Psoas muscle (tissue), 8 donors: ENCODE data around the gene ZNRF1. TPM values are rescaled to one million over a fixed set of nuclear protein-coding genes. Genes with fewer than 3 reads are reported as not detected.

ENCODE experiments used
- ATAC-seq, 4 donors: fragments of 200-7000 bp; cut with Tn5 transposase; one replicate each; pipeline ENCODE4 v1.9.1; 2020; ENCODE audit warnings: moderate library complexity in 3 of 4, mild to moderate bottlenecking in 2 of 4
- DNase-seq, 2 donors: peaks; one replicate each; pipeline ENCODE4 v3.0.0-alpha.2; 2020
- H3K27ac ChIP-seq: fragments of 200-600 bp; one replicate; pipeline ENCODE4 v1.8.0; 2022
- H3K27me3 ChIP-seq, 3 donors: fragments of 200-600 bp in 1 of 3; one replicate each; pipeline versions ENCODE4 v1.6.1 to v1.8.0; 2013 to 2022; ENCODE audit warnings: low read length in 2 of 3, mild to moderate bottlenecking in 2 of 3, moderate library complexity in 1 of 3; ENCODE audit not compliant: insufficient read depth in 3 of 3
- H3K36me3 ChIP-seq, 2 donors: fragments of 200-600 bp in 1 of 2; one replicate each; pipeline versions ENCODE4 v1.6.1 to v1.8.0; 2013 to 2022; ENCODE audit warnings: low read depth in 1 of 2, mild to moderate bottlenecking in 1 of 2, moderate library complexity in 1 of 2; ENCODE audit not compliant: insufficient read depth in 1 of 2
- H3K4me1 ChIP-seq: fragments of 200-600 bp; one replicate; pipeline ENCODE4 v1.8.0; 2022
- H3K4me3 ChIP-seq: fragments of 200-600 bp; one replicate; pipeline ENCODE4 v1.8.0; 2022; ENCODE audit warnings: mild to moderate bottlenecking
- H3K9me3 ChIP-seq: fragments of 200-600 bp; one replicate; pipeline ENCODE4 v1.8.0; 2022
- WGBS, 3 donors: extraction: QIAGEN DNeasy Blood & Tissue Kit; methylation state at CpG; one replicate each; pipeline versions ENCODE4 v1.1.6 to v1.1.7; 2013; 5-methylcytosine and 5-hydroxymethylcytosine counted together
- intact Hi-C, 2 donors: fragments of 100-400 bp; cut with DNase I; formaldehyde crosslinking; loops; one replicate each; pipeline versions ENCODE4 v1.11.0 to v1.14.2; 2022
- polyA plus RNA-seq, 3 donors: library from polyadenylated mRNA; stranded (reverse); fragments of 200-250 nt; gene quantifications; one replicate each; pipeline ENCODE4 v1.2.3, GENCODE V29; 2013
- total RNA-seq, 4 donors: library from RNA; stranded (reverse); fragmentation: NEBNext Ultra II Directional in 2 of 4; extraction: Animal tissue kit (Norgen Biotek cat#: 25700) in 2 of 4; gene quantifications; one replicate each; pipeline versions ENCODE4 v1.2.1 to v1.2.4, GENCODE V29; 2021 to 2023
- TF ChIP-seq, protein P1 (sequence below): fragments of 200-600 bp; IDR thresholded peaks from one replicate; pipeline ENCODE4 v1.8.0; 2022; ENCODE audit warnings: antibody characterized with exemption
- donor health status: healthy with polysubstance abuse.
- donor health status: DM: no; HTN: no; CAD: no; lungs with moderate emphysema.
- donor health status: Bipolar disorder and iron deficiency.
- donor health status: healthy.
- donor health status: DM: yes; HTN: yes; CAD: no.
- donor health status: DM: no; HTN: no; CAD: no.
- donor health status: DM: no; HTN: no; CAD: no.
- donor health status: DM: yes; HTN: yes; CAD: no.

The ZNRF1 gene
- total and polyA plus RNA-seq, 7 donors = 6.7 to 57.0 (median 27.4) TPM

DNA sequence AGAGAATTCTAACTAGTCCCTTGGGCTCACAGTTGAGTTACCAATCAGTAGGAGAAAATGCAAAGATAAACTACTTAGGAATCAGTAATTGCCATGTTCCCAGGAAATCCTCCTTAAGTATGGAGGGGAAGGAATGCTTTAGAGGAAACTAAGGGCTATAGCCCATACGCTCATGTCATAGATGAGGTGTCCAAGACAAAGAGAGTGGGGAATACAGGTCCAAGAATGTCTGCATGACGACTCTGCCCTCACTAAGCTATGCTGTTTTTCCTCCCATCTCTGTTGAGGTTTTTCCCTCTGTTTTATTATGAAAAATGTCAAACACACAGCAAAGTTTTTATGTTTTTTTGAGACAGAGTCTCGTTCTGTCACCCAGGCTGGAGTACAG lies 101.8 kb downstream of the ZNRF1 start:
- Histone ChIP-seq H3K27me3 (no peaks in the 10 kb centered on the region), H3K9me3 (no peaks in the 10 kb centered on the region), H3K27ac (peak overlapping the region; percentile 74), H3K4me1 (peaks cover 47% of the 10 kb centered on the region), H3K4me3 (no peak overlapping the region), H3K36me3 (peaks cover 0 to under 1% of the 10 kb centered on the region in 2 donors)
- no peak for DNase-seq
- intact Hi-C loops = no loop called here
- TF ChIP-seq, protein P1, sequence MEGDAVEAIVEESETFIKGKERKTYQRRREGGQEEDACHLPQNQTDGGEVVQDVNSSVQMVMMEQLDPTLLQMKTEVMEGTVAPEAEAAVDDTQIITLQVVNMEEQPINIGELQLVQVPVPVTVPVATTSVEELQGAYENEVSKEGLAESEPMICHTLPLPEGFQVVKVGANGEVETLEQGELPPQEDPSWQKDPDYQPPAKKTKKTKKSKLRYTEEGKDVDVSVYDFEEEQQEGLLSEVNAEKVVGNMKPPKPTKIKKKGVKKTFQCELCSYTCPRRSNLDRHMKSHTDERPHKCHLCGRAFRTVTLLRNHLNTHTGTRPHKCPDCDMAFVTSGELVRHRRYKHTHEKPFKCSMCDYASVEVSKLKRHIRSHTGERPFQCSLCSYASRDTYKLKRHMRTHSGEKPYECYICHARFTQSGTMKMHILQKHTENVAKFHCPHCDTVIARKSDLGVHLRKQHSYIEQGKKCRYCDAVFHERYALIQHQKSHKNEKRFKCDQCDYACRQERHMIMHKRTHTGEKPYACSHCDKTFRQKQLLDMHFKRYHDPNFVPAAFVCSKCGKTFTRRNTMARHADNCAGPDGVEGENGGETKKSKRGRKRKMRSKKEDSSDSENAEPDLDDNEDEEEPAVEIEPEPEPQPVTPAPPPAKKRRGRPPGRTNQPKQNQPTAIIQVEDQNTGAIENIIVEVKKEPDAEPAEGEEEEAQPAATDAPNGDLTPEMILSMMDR = no peak
- no peak for ATAC-seq
- WGBS, 3 donors = 83 to 87% (median 84%) methylated on average over 3 of the region's 3 CpGs

- TF ChIP-seq, protein P1 = no peak
- intact Hi-C loops = no loop called here
- DNase-seq (no peak), ATAC-seq (no peak)
- Histone ChIP-seq H3K9me3 (no peaks in the 10 kb centered on the region), H3K4me3 (no peak overlapping the region), H3K4me1 (peaks cover 57% of the 10 kb centered on the region), H3K27ac (no peak overlapping the region), H3K36me3 (no peaks in the 10 kb centered on the region), H3K27me3 (no peaks in the 10 kb centered on the region)
- 96 to 99% (median 96%) methylated on average over 3 of the region's 3 CpGs for WGBS, 3 donors
Observed at GRCh38 chr16:75101635-75102034, 102.8 kb downstream of the ZNRF1 start.

GRCh38 chr16:75102595-75102994 lies 103.8 kb downstream of the ZNRF1 start:
- no peak for DNase-seq
- TF ChIP-seq, protein P1 = no peak
- Histone ChIP-seq H3K9me3 (no peaks in the 10 kb centered on the region), H3K4me3 (no peak overlapping the region), H3K4me1 (peaks cover 58% of the 10 kb centered on the region), H3K27ac (peak overlapping the region; percentile 95), H3K36me3 (no peaks in the 10 kb centered on the region), H3K27me3 (no peaks in the 10 kb centered on the region)
- ATAC-seq = no peak
- intact Hi-C loops = no loop called here
- 95 to 97% (median 96%) methylated on average over 9 of the region's 9 CpGs for WGBS, 3 donors

DNA sequence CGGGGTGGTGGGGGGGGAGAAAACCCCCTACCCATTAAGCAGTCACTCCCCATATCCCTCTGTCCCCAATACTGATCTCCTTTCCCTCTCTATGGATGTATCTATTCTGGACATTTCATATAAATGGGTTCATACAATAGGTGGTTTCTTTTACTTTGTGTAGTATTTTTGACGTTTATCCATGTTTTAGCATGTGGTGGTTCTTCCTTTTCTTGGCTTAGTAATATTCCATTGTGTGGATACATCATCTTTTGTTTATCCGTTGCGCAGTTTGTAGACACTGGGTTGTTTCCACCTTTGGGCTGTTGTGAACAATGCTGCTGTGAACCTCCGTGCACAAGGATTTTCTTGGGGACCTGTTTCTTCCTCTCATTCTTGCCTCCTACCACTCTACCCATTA lies 105.2 kb downstream of the ZNRF1 start:
- peaks cover 58% of the 10 kb centered on the region for H3K4me1 ChIP-seq

More for the DNA sequence above, 105.2 kb downstream of the ZNRF1 start:
- ATAC-seq (no peak), DNase-seq (no peak)
- H3K9me3 ChIP-seq = no peaks in the 10 kb centered on the region
- WGBS, 3 donors = 95 to 97% (median 96%) methylated on average over 5 of the region's 5 CpGs
- no peak overlapping the region for H3K4me3 ChIP-seq
- intact Hi-C loops = no loop called here
- H3K36me3 ChIP-seq = no peaks in the 10 kb centered on the region
- H3K27me3 ChIP-seq = no peaks in the 10 kb centered on the region
- TF ChIP-seq, protein P1 = no peak
- H3K27ac ChIP-seq = peak overlapping the region; percentile 95
